ENCODE measurements around the gene FLII. TPM values are rescaled to one million over a fixed set of nuclear protein-coding genes. Genes with fewer than 3 reads are reported as not detected.

The FLII gene
- total and polyA plus RNA-seq, 2 donors (not counting 1 experiment from before 2014, with no cell fraction given), result 199 to 395 TPM

- H4K20me1 ChIP-seq (ENCODE audit: control insufficient read depth, extremely low read depth, insufficient read depth, low read length), result no peaks in the 10 kb centered on the region
- no peak overlapping the region for H3K4me3 ChIP-seq (replicated peaks in 1 of 4; ENCODE audit: control extremely low read depth in 1 of 4, insufficient read depth in 1 of 4, low read depth in 3 of 4, low read length in 4 of 4)
- H3K27ac ChIP-seq (ENCODE audit: insufficient read depth, low read length), result no peak overlapping the region
- no peaks in the 10 kb centered on the region for H3K9me3 ChIP-seq (ENCODE audit: control insufficient read depth, insufficient read depth, low read depth, low read length)
- H3K79me2 ChIP-seq (ENCODE audit: control insufficient read depth, insufficient read depth, low read length), result no peaks in the 10 kb centered on the region
- TF ChIP-seq CTCF (conservative IDR thresholded peaks at IDR 0.05 in 1 of 2, IDR thresholded peaks at IDR 0.05 in 1 of 2; ENCODE audit: low read depth in 1 of 2, low read length in 2 of 2), result no peak
- TF ChIP-seq EZH2 (IDR thresholded peaks at IDR 0.05; ENCODE audit: low read length, missing control alignments), result no peak
- H3K4me2 ChIP-seq (ENCODE audit: extremely low read depth, insufficient read depth, low read length), result no peak overlapping the region
- no peaks in the 10 kb centered on the region for H3K4me1 ChIP-seq (ENCODE audit: control insufficient read depth, extremely low read depth, insufficient read depth, low read length)
- H3K27me3 ChIP-seq (ENCODE audit: control insufficient read depth, insufficient read depth, low read length), result no peaks in the 10 kb centered on the region
- no peak overlapping the region for H3K9ac ChIP-seq (ENCODE audit: insufficient read depth, low read length)
- no peak for DNase-seq (ENCODE audit: low read depth in 2 of 2)
- peaks cover 51% of the 10 kb centered on the region for H3K36me3 ChIP-seq (ENCODE audit: control insufficient read depth, insufficient read depth, low read length)
- no peak overlapping the region for H2AFZ ChIP-seq (ENCODE audit: low read length)
Observed at GRCh38 chr17:18245038-18245776, 13.3 kb downstream of the FLII start.

GRCh38 chr17:18241229-18241871, 17.2 kb downstream of the FLII start:
- H3K4me1 ChIP-seq (ENCODE audit: control insufficient read depth, extremely low read depth, insufficient read depth, low read length), result no peaks in the 10 kb centered on the region
- no peak for TF ChIP-seq CTCF (conservative IDR thresholded peaks at IDR 0.05 in 1 of 2, IDR thresholded peaks at IDR 0.05 in 1 of 2; ENCODE audit: low read depth in 1 of 2, low read length in 2 of 2)
- no peak for TF ChIP-seq EZH2 (IDR thresholded peaks at IDR 0.05; ENCODE audit: low read length, missing control alignments)

GRCh38 chr17:18240449-18240848, 18.1 kb downstream of the FLII start:
- no peak overlapping the region for H3K27ac ChIP-seq (ENCODE audit: insufficient read depth, low read length)
- H3K79me2 ChIP-seq (ENCODE audit: control insufficient read depth, insufficient read depth, low read length), result no peaks in the 10 kb centered on the region
- H3K9ac ChIP-seq (ENCODE audit: insufficient read depth, low read length), result no peak overlapping the region
- no peaks in the 10 kb centered on the region for H3K4me1 ChIP-seq (ENCODE audit: control insufficient read depth, extremely low read depth, insufficient read depth, low read length)
- no peak overlapping the region for H3K4me2 ChIP-seq (ENCODE audit: extremely low read depth, insufficient read depth, low read length)
- peaks cover 27% of the 10 kb centered on the region for H3K36me3 ChIP-seq (ENCODE audit: control insufficient read depth, insufficient read depth, low read length)
- no peak overlapping the region for H3K4me3 ChIP-seq (replicated peaks in 1 of 4; ENCODE audit: control extremely low read depth in 1 of 4, insufficient read depth in 1 of 4, low read depth in 3 of 4, low read length in 4 of 4)
- H3K27me3 ChIP-seq (ENCODE audit: control insufficient read depth, insufficient read depth, low read length), result no peaks in the 10 kb centered on the region
- TF ChIP-seq CTCF (conservative IDR thresholded peaks at IDR 0.05 in 1 of 2, IDR thresholded peaks at IDR 0.05 in 1 of 2; ENCODE audit: low read depth in 1 of 2, low read length in 2 of 2) (no peak), EZH2 (IDR thresholded peaks at IDR 0.05; ENCODE audit: low read length, missing control alignments) (no peak)
- no peak for DNase-seq (ENCODE audit: low read depth in 2 of 2)
- no peak overlapping the region for H2AFZ ChIP-seq (ENCODE audit: low read length)
- H3K9me3 ChIP-seq (ENCODE audit: control insufficient read depth, insufficient read depth, low read depth, low read length), result no peaks in the 10 kb centered on the region
- no peaks in the 10 kb centered on the region for H4K20me1 ChIP-seq (ENCODE audit: control insufficient read depth, extremely low read depth, insufficient read depth, low read length)

More at GRCh38 chr17:18241229-18241871, 17.2 kb downstream of the FLII start:
- Histone ChIP-seq H3K36me3 (ENCODE audit: control insufficient read depth, insufficient read depth, low read length) (peaks cover 32% of the 10 kb centered on the region), H3K4me3 (replicated peaks in 1 of 4; ENCODE audit: control extremely low read depth in 1 of 4, insufficient read depth in 1 of 4, low read depth in 3 of 4, low read length in 4 of 4) (no peak overlapping the region), H3K27ac (ENCODE audit: insufficient read depth, low read length) (no peak overlapping the region), H3K9ac (ENCODE audit: insufficient read depth, low read length) (no peak overlapping the region), H3K9me3 (ENCODE audit: control insufficient read depth, insufficient read depth, low read depth, low read length) (no peaks in the 10 kb centered on the region), H3K27me3 (ENCODE audit: control insufficient read depth, insufficient read depth, low read length) (no peaks in the 10 kb centered on the region), H3K79me2 (ENCODE audit: control insufficient read depth, insufficient read depth, low read length) (no peaks in the 10 kb centered on the region), H2AFZ (ENCODE audit: low read length) (no peak overlapping the region), H3K4me2 (ENCODE audit: extremely low read depth, insufficient read depth, low read length) (no peak overlapping the region), H4K20me1 (ENCODE audit: control insufficient read depth, extremely low read depth, insufficient read depth, low read length) (no peaks in the 10 kb centered on the region)
- no peak for DNase-seq (ENCODE audit: low read depth in 2 of 2)

Data from fibroblast of lung (primary cell).